CD8-positive, alpha-beta memory T cell (primary cell): ENCODE results near the gene IL37. TPM values are rescaled to one million over a fixed set of nuclear protein-coding genes. Genes with fewer than 3 reads are reported as not detected.

ENCODE experiments used
- CTCF ChIA-PET: fragments of 350-600 bp; sonication (Branson Sonifier 250); formaldehyde crosslinking; loops from one replicate; lab custom pipeline; 2021; ENCODE audit warnings: antibody characterized with exemption; lab: Charles Lee
- POLR2A ChIA-PET: fragments of 350-600 bp; sonication (Branson Sonifier 250); formaldehyde crosslinking; loops from one replicate; lab custom pipeline; 2021; ENCODE audit warnings: antibody characterized with exemption; lab: Charles Lee
- DNase-seq, 5 donors: peaks; one replicate each; pipeline versions ENCODE4 v3.0.0 to v3.0.0-alpha.2; 2020 to 2022; ENCODE audit warnings: mixed read lengths in 1 of 5
- H3K27ac ChIP-seq: one replicate; pipeline ENCODE4 v1.7.0; 2013; ENCODE audit warnings: low read depth, mild to moderate bottlenecking, low read length, moderate library complexity
- H3K27me3 ChIP-seq: 2 replicates; pipeline ENCODE4 v1.7.0; 2013; ENCODE audit warnings: low read length, mild to moderate bottlenecking; ENCODE audit not compliant: insufficient read depth, poor library complexity, severe bottlenecking
- H3K36me3 ChIP-seq: 2 replicates; pipeline ENCODE4 v1.7.0; 2013; ENCODE audit warnings: mild to moderate bottlenecking, low read length, moderate library complexity; ENCODE audit not compliant: insufficient read depth
- H3K4me1 ChIP-seq: 2 replicates; pipeline ENCODE4 v1.7.0; 2013; ENCODE audit warnings: mild to moderate bottlenecking, low read length, moderate library complexity; ENCODE audit not compliant: insufficient read depth
- H3K4me3 ChIP-seq: 2 replicates; pipeline ENCODE4 v1.7.0; 2013; ENCODE audit warnings: mild to moderate bottlenecking, low read length
- H3K9me3 ChIP-seq: 2 replicates; pipeline ENCODE4 v1.7.0; 2013; ENCODE audit warnings: mild to moderate bottlenecking, low read length
- H3K27ac Mint-ChIP-seq, 8 donors: one replicate each; pipeline ENCODE4 v1.8.0; 2020 to 2021; ENCODE audit warnings: mixed read lengths in 8 of 8, mild to moderate bottlenecking in 6 of 8, inconsistent platforms in 3 of 8, moderate library complexity in 3 of 8
- H3K27me3 Mint-ChIP-seq, 2 donors: one replicate each; pipeline ENCODE4 v1.8.0; 2020 to 2021; ENCODE audit warnings: mixed read lengths in 2 of 2, mild to moderate bottlenecking in 1 of 2, moderate library complexity in 1 of 2
- H3K36me3 Mint-ChIP-seq, 3 donors: one replicate each; pipeline ENCODE4 v1.8.0; 2020 to 2021; ENCODE audit warnings: mixed read lengths in 3 of 3, inconsistent platforms in 1 of 3, mild to moderate bottlenecking in 1 of 3
- H3K4me1 Mint-ChIP-seq, 3 donors: one replicate each; pipeline ENCODE4 v1.8.0; 2020 to 2021; ENCODE audit warnings: mixed read lengths in 3 of 3, inconsistent platforms in 1 of 3, mild to moderate bottlenecking in 1 of 3
- H3K4me3 Mint-ChIP-seq, 7 donors: one replicate each; pipeline ENCODE4 v1.8.0; 2020 to 2021; ENCODE audit warnings: mixed read lengths in 7 of 7, mild to moderate bottlenecking in 6 of 7, moderate library complexity in 4 of 7, inconsistent platforms in 2 of 7
- H3K9me3 Mint-ChIP-seq, 5 donors: one replicate each; pipeline ENCODE4 v1.8.0; 2020 to 2022; ENCODE audit warnings: mixed read lengths in 5 of 5, mild to moderate bottlenecking in 3 of 5, moderate library complexity in 2 of 5, inconsistent platforms in 1 of 5
- polyA plus RNA-seq: library from polyadenylated mRNA; unstranded; fragments of 300-500 nt; fragmentation: Illumina TruSeq; gene quantifications from one replicate; pipeline ENCODE4 v1.2.3, GENCODE V29; 2021
- total RNA-seq, 2 experiments: library from RNA; stranded (reverse); gene quantifications; one replicate each; pipeline ENCODE4 v1.2.3, GENCODE V29; 2021

The IL37 gene, protein sequence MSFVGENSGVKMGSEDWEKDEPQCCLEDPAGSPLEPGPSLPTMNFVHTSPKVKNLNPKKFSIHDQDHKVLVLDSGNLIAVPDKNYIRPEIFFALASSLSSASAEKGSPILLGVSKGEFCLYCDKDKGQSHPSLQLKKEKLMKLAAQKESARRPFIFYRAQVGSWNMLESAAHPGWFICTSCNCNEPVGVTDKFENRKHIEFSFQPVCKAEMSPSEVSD
- total RNA-seq, result not detected
- polyA plus RNA-seq, result not detected

DNA sequence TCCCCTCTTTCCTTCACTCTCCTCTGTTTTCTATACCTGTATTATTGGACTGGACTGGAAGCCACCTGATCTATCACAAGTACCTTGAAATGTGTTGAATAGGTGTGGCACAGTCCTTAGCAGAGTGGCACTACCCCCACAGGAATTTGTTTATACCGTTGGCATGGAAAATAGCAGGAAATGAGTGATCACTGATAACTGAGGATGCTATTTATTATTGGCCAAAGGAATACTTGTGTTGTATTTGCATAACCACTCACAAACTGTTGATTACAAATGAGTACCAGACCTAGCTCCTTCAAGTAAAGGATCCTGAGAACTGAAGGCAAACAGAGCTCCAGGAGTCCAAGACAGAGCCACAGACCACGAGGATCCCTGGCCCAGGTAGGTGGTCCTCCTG lies at the start of gene IL37:
IL37 (plus strand) TSS at position 301 of the 400 bp plus-strand sequence. CDS start 1,848 bp downstream, outside the sequence.
- DNase-seq, result no peak
- peaks cover 0 to 4% (median 0%) of the 10 kb centered on the region in 5 donors for H3K9me3 Mint-ChIP-seq
- H3K27me3 Mint-ChIP-seq, result peaks cover 6% of the 10 kb centered on the region in 2 donors
- H3K36me3 Mint-ChIP-seq, result peaks cover 0 to 1% (median 0%) of the 10 kb centered on the region in 3 donors
- Histone ChIP-seq H3K9me3 (no peaks in the 10 kb centered on the region), H3K36me3 (no peaks in the 10 kb centered on the region), H3K4me3 (no peak within 1 kb of the TSS), H3K4me1 (peaks cover 19% of the 10 kb centered on the region), H3K27me3 (no peaks in the 10 kb centered on the region), H3K27ac (no peak within 1 kb of the TSS)
- H3K4me1 Mint-ChIP-seq, result peaks cover 14 to 29% (median 15%) of the 10 kb centered on the region in 3 donors
- ChIA-PET POLR2A (no interaction called here), CTCF (no interaction called here)
- H3K27ac Mint-ChIP-seq, result peak within 1 kb of the TSS in 1 of 8 donors; percentile 43
- no peak within 1 kb of the TSS for H3K4me3 Mint-ChIP-seq

DNA sequence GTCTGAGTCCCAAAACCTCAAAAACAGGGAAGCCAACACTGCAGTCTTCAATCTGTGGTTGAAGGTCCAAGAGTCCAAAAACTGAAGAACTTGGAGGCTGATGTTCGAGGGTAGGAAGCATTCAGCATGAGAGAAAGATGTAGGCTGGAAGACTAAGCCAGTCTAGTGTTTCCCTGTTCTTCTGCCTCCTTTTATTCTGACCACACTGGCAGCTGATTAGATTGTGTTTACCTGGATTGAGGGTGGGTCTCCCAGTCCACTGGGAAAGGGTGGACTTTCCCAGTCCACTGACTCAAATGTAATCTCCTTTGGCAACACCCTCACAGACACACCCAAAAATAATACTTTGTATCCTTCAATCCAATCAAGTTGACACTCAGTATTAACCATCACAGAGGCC lies 46.9 kb upstream of the IL37 start:
- Histone ChIP-seq H3K27me3 (no peaks in the 10 kb centered on the region), H3K27ac (no peak overlapping the region), H3K9me3 (no peaks in the 10 kb centered on the region), H3K4me3 (no peak overlapping the region), H3K4me1 (no peaks in the 10 kb centered on the region), H3K36me3 (no peaks in the 10 kb centered on the region)
- ChIA-PET POLR2A (no interaction called here), CTCF (no interaction called here)
- Mint-ChIP-seq H3K9me3 (peaks cover 0 to 14% (median 6%) of the 10 kb centered on the region in 5 donors), H3K27me3 (peaks cover 4 to 16% of the 10 kb centered on the region in 2 donors), H3K27ac (no peak overlapping the region), H3K4me3 (no peak overlapping the region), H3K4me1 (no peaks in the 10 kb centered on the region), H3K36me3 (peaks cover 0 to 6% (median 4%) of the 10 kb centered on the region in 3 donors)
- no peak for DNase-seq

DNA sequence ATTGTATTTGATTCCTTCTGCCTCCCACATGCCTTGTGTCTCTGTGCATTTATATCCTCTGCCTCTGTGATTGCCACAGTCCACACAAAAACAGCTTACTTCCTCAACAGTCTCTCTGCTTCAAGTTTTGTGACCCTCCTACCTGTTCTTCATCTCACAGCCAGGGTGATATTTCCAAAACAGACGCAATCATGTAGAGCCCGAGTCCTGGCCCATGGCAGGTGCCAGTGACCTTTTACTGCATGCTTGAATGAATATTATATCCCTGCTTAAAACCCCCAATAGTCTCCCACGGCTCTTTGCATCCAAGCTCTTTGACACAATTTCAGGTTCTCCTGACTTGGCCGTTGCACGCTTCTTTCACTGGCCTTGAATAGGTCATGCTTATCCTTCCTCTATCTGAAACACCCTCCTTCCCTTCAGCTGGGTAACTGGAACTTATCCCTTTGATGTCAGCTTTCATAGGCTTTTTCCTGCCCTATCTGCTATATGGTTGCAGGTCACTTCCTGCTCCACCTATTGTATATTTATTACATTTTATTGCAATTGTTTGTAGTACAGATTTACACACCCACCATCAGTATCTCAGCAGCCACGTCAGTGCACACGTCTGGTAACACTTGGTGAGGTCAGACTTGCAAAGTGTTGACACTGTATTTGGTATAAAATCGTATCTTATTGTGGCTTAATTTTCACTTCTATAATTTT lies 44.7 kb upstream of the IL37 start:
- Histone ChIP-seq H3K4me1 (no peaks in the 10 kb centered on the region), H3K27ac (no peak overlapping the region), H3K27me3 (no peaks in the 10 kb centered on the region), H3K36me3 (no peaks in the 10 kb centered on the region), H3K4me3 (no peak overlapping the region), H3K9me3 (no peaks in the 10 kb centered on the region)
- no peaks in the 10 kb centered on the region for H3K4me1 Mint-ChIP-seq
- CTCF ChIA-PET, result no interaction called here
- no peaks in the 10 kb centered on the region for H3K9me3 Mint-ChIP-seq
- DNase-seq, result no peak
- POLR2A ChIA-PET, result no interaction called here
- H3K36me3 Mint-ChIP-seq, result peaks cover 0 to 4% (median 0%) of the 10 kb centered on the region in 3 donors
- peaks cover 13 to 27% of the 10 kb centered on the region in 2 donors for H3K27me3 Mint-ChIP-seq
- H3K4me3 Mint-ChIP-seq, result no peak overlapping the region
- peak overlapping the region in 1 of 8 donors; percentile 9 for H3K27ac Mint-ChIP-seq

DNA sequence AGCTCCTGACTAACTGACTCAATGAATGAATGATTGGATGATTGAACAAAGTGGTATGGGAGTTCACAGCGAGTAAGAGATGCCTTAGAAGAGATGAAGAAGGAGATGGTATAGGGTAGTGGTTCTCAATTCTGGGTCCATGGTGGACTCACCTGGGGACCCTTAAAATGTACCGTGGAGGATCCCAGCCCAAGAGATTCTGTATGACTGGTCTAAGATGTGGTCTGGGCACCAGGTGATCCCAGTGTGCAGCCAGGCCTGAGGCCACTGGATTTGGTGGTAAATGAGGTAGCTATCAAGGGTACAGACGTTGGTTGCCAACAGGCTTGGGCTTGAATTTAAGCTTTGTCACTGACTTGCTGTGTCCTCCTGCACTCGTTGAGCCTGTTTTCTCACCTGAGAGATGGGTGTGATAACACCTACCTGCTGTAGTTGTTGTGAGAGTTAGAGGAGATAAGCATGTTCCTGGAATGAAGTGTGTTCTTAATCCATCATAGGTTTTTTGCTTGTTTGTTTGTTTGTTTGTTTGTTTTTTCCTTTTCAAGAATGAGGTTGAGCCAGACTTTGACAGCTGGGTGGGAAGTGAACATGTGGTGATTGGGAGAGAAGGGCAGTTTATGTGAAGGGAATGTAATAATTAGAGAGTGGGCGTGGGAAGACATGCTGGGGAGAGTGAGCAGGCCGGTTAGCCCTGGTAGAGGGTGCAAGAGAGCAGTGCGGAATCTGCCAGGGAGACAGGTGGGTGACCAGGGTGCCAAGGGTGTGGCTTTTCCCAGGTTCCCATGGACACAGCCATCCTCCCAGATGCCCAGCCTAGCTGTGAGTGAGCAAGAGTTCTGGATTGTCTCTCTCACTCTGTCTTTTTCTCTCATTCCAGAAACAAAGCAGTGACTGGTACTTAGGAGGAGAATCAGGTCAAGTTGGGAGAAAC lies 43.0 kb upstream of the IL37 start:
- CTCF ChIA-PET, result interaction anchor here (2.3 kb wide), 1 partner anchor 17 kb away, joined by 5 read pairs; no protein-coding TSS in a partner anchor
- no peak overlapping the region for H3K27ac Mint-ChIP-seq
- no peak overlapping the region for H3K4me3 Mint-ChIP-seq
- H3K36me3 Mint-ChIP-seq, result peaks cover 0 to 4% (median 0%) of the 10 kb centered on the region in 3 donors
- POLR2A ChIA-PET, result no interaction called here
- H3K9me3 Mint-ChIP-seq, result peaks cover 0 to 4% (median 0%) of the 10 kb centered on the region in 5 donors
- H3K27me3 Mint-ChIP-seq, result peaks cover 21 to 37% of the 10 kb centered on the region in 2 donors
- Histone ChIP-seq H3K36me3 (no peaks in the 10 kb centered on the region), H3K27me3 (no peaks in the 10 kb centered on the region), H3K4me1 (no peaks in the 10 kb centered on the region), H3K4me3 (no peak overlapping the region), H3K9me3 (no peaks in the 10 kb centered on the region), H3K27ac (no peak overlapping the region)
- no peaks in the 10 kb centered on the region for H3K4me1 Mint-ChIP-seq
- DNase-seq, result no peak

DNA sequence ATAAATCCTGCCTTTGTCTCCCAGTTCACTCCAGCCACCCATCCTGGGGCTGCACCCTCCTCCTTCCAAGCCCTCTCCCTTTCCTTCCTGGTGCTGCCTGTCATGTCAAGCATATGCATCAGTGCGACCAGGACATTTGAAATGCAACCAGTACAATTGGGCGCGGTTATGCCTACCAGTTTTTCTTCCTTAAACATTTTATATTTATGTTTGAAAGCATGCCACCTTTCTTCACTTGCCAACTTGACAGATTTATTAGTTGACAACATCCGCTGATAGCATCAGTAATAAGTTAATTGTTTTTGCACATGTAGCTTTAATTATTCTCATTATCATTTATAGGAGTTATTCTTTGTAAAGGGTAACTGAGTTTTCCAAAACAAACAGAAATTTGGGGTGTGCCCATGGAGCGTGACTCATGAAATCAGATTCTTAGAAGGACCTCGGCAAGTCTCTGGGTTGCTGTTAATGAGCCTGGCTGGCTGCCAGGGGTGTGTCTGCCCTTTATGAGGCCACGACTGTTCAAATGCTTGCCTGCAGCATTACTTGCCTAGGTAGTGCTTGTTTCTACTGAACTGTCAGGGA lies 41.6 kb upstream of the IL37 start:
- CTCF ChIA-PET, result interaction anchor here (2.3 kb wide), 1 partner anchor 16 kb away, joined by 5 read pairs; no protein-coding TSS in a partner anchor
- DNase-seq, result no peak
- POLR2A ChIA-PET, result no interaction called here
- H3K4me3 Mint-ChIP-seq, result no peak overlapping the region
- H3K27ac ChIP-seq, result no peak overlapping the region
- no peaks in the 10 kb centered on the region for H3K27me3 ChIP-seq
- H3K36me3 Mint-ChIP-seq, result peaks cover 0 to 4% (median 0%) of the 10 kb centered on the region in 3 donors
- no peaks in the 10 kb centered on the region for H3K4me1 ChIP-seq
- H3K9me3 Mint-ChIP-seq, result peaks cover 0 to 4% (median 0%) of the 10 kb centered on the region in 5 donors
- no peak overlapping the region for H3K4me3 ChIP-seq
- peaks cover 21 to 37% of the 10 kb centered on the region in 2 donors for H3K27me3 Mint-ChIP-seq
- H3K36me3 ChIP-seq, result no peaks in the 10 kb centered on the region
- no peak overlapping the region for H3K27ac Mint-ChIP-seq
- no peaks in the 10 kb centered on the region for H3K4me1 Mint-ChIP-seq
- no peaks in the 10 kb centered on the region for H3K9me3 ChIP-seq

DNA sequence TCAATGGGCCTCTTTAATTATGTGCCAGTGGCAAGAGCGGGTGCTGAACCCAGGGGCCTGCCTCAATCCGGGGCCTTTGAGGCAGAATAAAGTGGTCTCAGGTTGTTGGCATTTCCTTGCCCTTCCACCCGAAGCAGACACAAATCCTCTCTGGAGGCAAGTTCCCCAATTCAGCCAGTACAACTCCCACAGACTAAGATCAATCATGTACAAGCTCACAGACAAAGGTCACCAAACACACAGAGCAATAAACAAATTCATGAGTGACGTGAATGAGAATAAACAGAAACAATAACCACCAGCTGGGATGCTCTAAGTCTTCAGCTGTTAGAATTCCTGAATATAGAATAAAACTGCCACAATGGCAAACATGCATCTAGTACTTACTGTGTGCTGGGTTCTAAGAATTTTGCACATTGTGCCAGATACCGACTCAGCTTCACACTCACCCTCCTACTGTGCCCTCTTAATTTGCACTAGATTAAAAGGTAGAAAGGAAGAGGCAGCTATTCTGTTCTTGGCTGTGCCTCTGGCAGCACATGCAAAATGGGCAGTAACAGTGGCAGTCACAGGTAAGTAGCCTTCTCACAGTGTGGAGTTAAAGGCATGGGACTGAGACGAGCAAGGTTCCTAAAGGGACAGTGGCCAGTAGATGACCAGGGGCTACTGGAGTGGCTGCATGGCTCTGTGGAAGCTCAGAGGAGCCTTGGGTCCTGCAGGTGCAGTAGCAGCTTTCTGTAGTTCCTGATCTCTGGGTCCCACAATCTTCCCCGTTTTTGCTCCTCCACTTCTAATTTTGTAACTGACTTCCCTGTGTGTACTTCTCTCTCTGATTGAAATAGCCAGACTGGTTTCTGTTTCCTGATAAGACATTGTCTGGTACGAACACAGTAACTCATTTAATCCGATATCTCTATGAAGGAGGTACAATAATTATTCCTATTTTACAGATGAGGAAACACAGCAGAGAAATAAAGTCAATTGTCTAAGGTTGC lies 39.8 kb upstream of the IL37 start:
- H3K4me3 ChIP-seq, result no peak overlapping the region
- H3K4me1 ChIP-seq, result no peaks in the 10 kb centered on the region
- POLR2A ChIA-PET, result no interaction called here
- Mint-ChIP-seq H3K4me1 (no peaks in the 10 kb centered on the region), H3K27ac (no peak overlapping the region), H3K36me3 (no peaks in the 10 kb centered on the region), H3K4me3 (no peak overlapping the region), H3K27me3 (peaks cover 25 to 37% of the 10 kb centered on the region in 2 donors), H3K9me3 (peaks cover 0 to 4% (median 0%) of the 10 kb centered on the region in 5 donors)
- no peaks in the 10 kb centered on the region for H3K9me3 ChIP-seq
- CTCF ChIA-PET, result no interaction called here
- no peak for DNase-seq
- H3K36me3 ChIP-seq, result no peaks in the 10 kb centered on the region
- H3K27me3 ChIP-seq, result no peaks in the 10 kb centered on the region
- H3K27ac ChIP-seq, result no peak overlapping the region
